Effector memory CD8-positive, alpha-beta T cell (primary cell): Measurements from ENCODE around the gene DOC2B.
"Not testable (repeated sequence)": the region's sequence is repeated elsewhere in the genome, so short reads cannot be mapped to it uniquely, and the experiment has no call there.

Experiments
- ATAC-seq: fragments of 150-1000 bp; cut with Tn5 transposase; replicated peaks from 2 replicates; pipeline ENCODE4 v1.10.0; 2021; ENCODE audit warnings: mild to moderate bottlenecking, moderate library complexity
- DNase-seq, 3 experiments: peaks; one replicate each; pipeline ENCODE4 v3.0.0; 2021
- H3K27ac Mint-ChIP-seq, 2 donors: one replicate each; pipeline ENCODE4 v1.8.0; 2022; ENCODE audit warnings: mild to moderate bottlenecking in 2 of 2, mixed read lengths in 2 of 2, moderate library complexity in 2 of 2
- H3K27me3 Mint-ChIP-seq, 2 donors: one replicate each; pipeline ENCODE4 v1.8.0; 2022; ENCODE audit warnings: mixed read lengths in 2 of 2
- H3K36me3 Mint-ChIP-seq: one replicate; pipeline ENCODE4 v1.8.0; 2022; ENCODE audit warnings: mild to moderate bottlenecking, moderate library complexity, mixed read lengths; ENCODE audit not compliant: insufficient read depth
- H3K4me1 Mint-ChIP-seq, 2 donors: one replicate each; pipeline ENCODE4 v1.8.0; 2022; ENCODE audit warnings: low read depth in 2 of 2, mixed read lengths in 2 of 2
- H3K4me3 Mint-ChIP-seq, 2 donors: one replicate each; pipeline ENCODE4 v1.8.0; 2022; ENCODE audit warnings: mild to moderate bottlenecking in 2 of 2, mixed read lengths in 2 of 2, moderate library complexity in 2 of 2
- H3K9me3 Mint-ChIP-seq, 2 donors: one replicate each; pipeline ENCODE4 v1.8.0; 2022; ENCODE audit warnings: mixed read lengths in 2 of 2
- total RNA-seq, 9 experiments: gene quantifications; one replicate each; lab custom pipeline; 2026; lab: John Stamatoyannopoulos, UW

The DOC2B gene
- 0 to 0.32 (median 0.06) reads per million in 9 experiments for total RNA-seq

- Mint-ChIP-seq H3K9me3 (no peaks in the 10 kb centered on the region), H3K4me1 (peaks cover 0 to 11% of the 10 kb centered on the region in 2 donors), H3K27ac (no peak within 1 kb of the TSS), H3K27me3 (peaks cover 53 to 76% of the 10 kb centered on the region in 2 donors), H3K4me3 (peak within 1 kb of the TSS; percentile 39 to 65), H3K36me3 (peaks cover 5% of the 10 kb centered on the region)
- DNase-seq (no peak), ATAC-seq (peak; percentile 40)
Measured at GRCh38 chr17:181245-182049, at the start of gene DOC2B. TSS of gene DOC2B (minus strand) at chr17:181650. CDS start at chr17:181479, 171 bp downstream.

GRCh38 chr17:230395-230770, 48.9 kb upstream of the DOC2B start:
- peak overlapping the region in 1 of 2 donors; percentile 10 for H3K27ac Mint-ChIP-seq
- H3K9me3 Mint-ChIP-seq, result no peaks in the 10 kb centered on the region
- ATAC-seq (no peak), DNase-seq (no peak)
- no peak overlapping the region for H3K4me3 Mint-ChIP-seq
- H3K27me3 Mint-ChIP-seq, result no peaks in the 10 kb centered on the region
- H3K4me1 Mint-ChIP-seq, result peaks cover 0 to 3% of the 10 kb centered on the region in 2 donors
- H3K36me3 Mint-ChIP-seq, result no peaks in the 10 kb centered on the region

GRCh38 chr17:229709-230394, 48.4 kb upstream of the DOC2B start:
- Mint-ChIP-seq H3K27me3 (no peaks in the 10 kb centered on the region), H3K4me1 (peaks cover 0 to 3% of the 10 kb centered on the region in 2 donors), H3K4me3 (no peak overlapping the region), H3K36me3 (no peaks in the 10 kb centered on the region), H3K9me3 (no peaks in the 10 kb centered on the region), H3K27ac (peak overlapping the region in 1 of 2 donors; percentile 10)
- ATAC-seq (no peak), DNase-seq (no peak)

- Mint-ChIP-seq H3K36me3 (no peaks in the 10 kb centered on the region), H3K9me3 (no peaks in the 10 kb centered on the region), H3K27me3 (no peaks in the 10 kb centered on the region), H3K4me3 (no peak overlapping the region), H3K4me1 (peaks cover 0 to 3% of the 10 kb centered on the region in 2 donors), H3K27ac (peak overlapping the region in 1 of 2 donors; percentile 58)
- ATAC-seq, result no peak
- no peak for DNase-seq
Measured at GRCh38 chr17:228951-229708, 47.7 kb upstream of the DOC2B start.

GRCh38 chr17:227946-228615, 46.6 kb upstream of the DOC2B start:
- Mint-ChIP-seq H3K9me3 (no peaks in the 10 kb centered on the region), H3K27ac (no peak overlapping the region), H3K36me3 (no peaks in the 10 kb centered on the region), H3K4me1 (no peaks in the 10 kb centered on the region), H3K27me3 (no peaks in the 10 kb centered on the region), H3K4me3 (no peak overlapping the region)
- DNase-seq (no peak), ATAC-seq (no peak)

GRCh38 chr17:227078-227945, 45.9 kb upstream of the DOC2B start:
- Mint-ChIP-seq H3K9me3 (no peaks in the 10 kb centered on the region), H3K27me3 (no peaks in the 10 kb centered on the region), H3K4me3 (no peak overlapping the region), H3K27ac (no peak overlapping the region), H3K36me3 (no peaks in the 10 kb centered on the region), H3K4me1 (no peaks in the 10 kb centered on the region)
- no peak for ATAC-seq
- DNase-seq, result no peak

GRCh38 chr17:226108-227077, 44.9 kb upstream of the DOC2B start:
- H3K4me1 Mint-ChIP-seq, result peaks cover 0 to 5% of the 10 kb centered on the region in 2 donors
- H3K9me3 Mint-ChIP-seq, result no peaks in the 10 kb centered on the region
- no peak overlapping the region for H3K4me3 Mint-ChIP-seq
- H3K27ac Mint-ChIP-seq, result no peak overlapping the region
- no peak for ATAC-seq
- no peaks in the 10 kb centered on the region for H3K36me3 Mint-ChIP-seq
- no peak for DNase-seq
- H3K27me3 Mint-ChIP-seq, result no peaks in the 10 kb centered on the region

- Mint-ChIP-seq H3K27ac (no peak overlapping the region), H3K9me3 (no peaks in the 10 kb centered on the region), H3K27me3 (no peaks in the 10 kb centered on the region), H3K36me3 (no peaks in the 10 kb centered on the region), H3K4me1 (peaks cover 0 to 5% of the 10 kb centered on the region in 2 donors), H3K4me3 (no peak overlapping the region)
- no peak for ATAC-seq
- no peak for DNase-seq
Measured at GRCh38 chr17:225551-225950, 44.1 kb upstream of the DOC2B start.

- ATAC-seq, H3K27ac Mint-ChIP-seq, H3K4me1 Mint-ChIP-seq, H3K27me3 Mint-ChIP-seq, DNase-seq, H3K9me3 Mint-ChIP-seq, H3K4me3 Mint-ChIP-seq, H3K36me3 Mint-ChIP-seq: not testable (repeated sequence)
Measured at GRCh38 chr17:224576-224975, 43.1 kb upstream of the DOC2B start.

GRCh38 chr17:223723-224471, 42.4 kb upstream of the DOC2B start:
- Mint-ChIP-seq H3K27me3 (no peaks in the 10 kb centered on the region), H3K9me3 (no peaks in the 10 kb centered on the region), H3K36me3 (no peaks in the 10 kb centered on the region), H3K4me1 (peaks cover 0 to 5% of the 10 kb centered on the region in 2 donors), H3K4me3 (no peak overlapping the region), H3K27ac (peak overlapping the region in 1 of 2 donors; percentile 8)
- ATAC-seq, result no peak
- DNase-seq, result no peak

- Mint-ChIP-seq H3K36me3 (no peaks in the 10 kb centered on the region), H3K27me3 (no peaks in the 10 kb centered on the region), H3K27ac (no peak overlapping the region), H3K4me1 (peaks cover 0 to 5% of the 10 kb centered on the region in 2 donors), H3K4me3 (no peak overlapping the region), H3K9me3 (no peaks in the 10 kb centered on the region)
- ATAC-seq (no peak), DNase-seq (no peak)
Measured at GRCh38 chr17:222172-222571, 40.7 kb upstream of the DOC2B start.
